HEK293 (cell line): ENCODE data around the gene LENEP.

ENCODE experiments used
- INSM2 ChIP-seq: fragments of 450-650 bp; formaldehyde crosslinking; IDR thresholded peaks from 2 replicates; pipeline ENCODE4 v1.5.1; 2016; ENCODE audit warnings: missing biosample characterization, missing genetic modification characterization
- KLF7 ChIP-seq: fragments of 450-650 bp; formaldehyde crosslinking; IDR thresholded peaks from 2 replicates; pipeline ENCODE4 v1.5.1; 2016; ENCODE audit warnings: missing biosample characterization, missing genetic modification characterization, borderline replicate concordance
- PRDM2 ChIP-seq: fragments of 450-650 bp; formaldehyde crosslinking; IDR thresholded peaks from 2 replicates; pipeline ENCODE4 v1.5.1; 2016; ENCODE audit warnings: missing biosample characterization, missing genetic modification characterization, borderline replicate concordance
- TCF7L2 ChIP-seq: IDR thresholded peaks from 2 replicates; pipeline ENCODE4 v1.6.1; 2011; ENCODE audit warnings: low read depth, mild to moderate bottlenecking, inconsistent platforms, low read length, moderate library complexity, borderline replicate concordance
- YY1 ChIP-seq: fragments of 450-650 bp; formaldehyde crosslinking; IDR thresholded peaks from 2 replicates; pipeline ENCODE4 v1.5.1; 2018; ENCODE audit warnings: missing biosample characterization, missing genetic modification characterization
- ZBTB1 ChIP-seq: fragments of 450-650 bp; formaldehyde crosslinking; IDR thresholded peaks from 2 replicates; pipeline ENCODE4 v1.5.1; 2016; ENCODE audit warnings: missing biosample characterization, missing genetic modification characterization
- ZBTB17 ChIP-seq: fragments of 450-650 bp; formaldehyde crosslinking; IDR thresholded peaks from 2 replicates; pipeline ENCODE4 v1.5.1; 2016; ENCODE audit warnings: missing biosample characterization, missing genetic modification characterization
- ZBTB48 ChIP-seq: fragments of 450-650 bp; formaldehyde crosslinking; IDR thresholded peaks from 2 replicates; pipeline ENCODE4 v1.5.1; 2016; ENCODE audit warnings: missing biosample characterization, missing genetic modification characterization
- ZBTB6 ChIP-seq: fragments of 450-650 bp; formaldehyde crosslinking; IDR thresholded peaks from 2 replicates; pipeline ENCODE4 v1.5.1; 2017; ENCODE audit warnings: missing biosample characterization, missing genetic modification characterization
- ZNF132 ChIP-seq: fragments of 450-650 bp; formaldehyde crosslinking; IDR thresholded peaks from 2 replicates; pipeline ENCODE4 v1.5.1; 2017; ENCODE audit warnings: missing biosample characterization, missing genetic modification characterization, borderline replicate concordance
- ZNF292 ChIP-seq: fragments of 450-650 bp; formaldehyde crosslinking; IDR thresholded peaks from 2 replicates; pipeline ENCODE4 v1.5.1; 2016; ENCODE audit warnings: low read depth, missing biosample characterization, missing genetic modification characterization, borderline replicate concordance
- ZNF366 ChIP-seq: fragments of 450-650 bp; formaldehyde crosslinking; conservative IDR thresholded peaks from 2 replicates; pipeline ENCODE4 v1.5.1; 2016; ENCODE audit warnings: missing biosample characterization, missing genetic modification characterization
- ZNF416 ChIP-seq: fragments of 450-650 bp; formaldehyde crosslinking; IDR thresholded peaks from 2 replicates; pipeline ENCODE4 v1.5.1; 2016; ENCODE audit warnings: missing biosample characterization, missing genetic modification characterization
- ZNF423 ChIP-seq: fragments of 450-650 bp; formaldehyde crosslinking; IDR thresholded peaks from 2 replicates; pipeline ENCODE4 v1.5.1; 2016; ENCODE audit warnings: missing biosample characterization, missing genetic modification characterization
- ZNF449 ChIP-seq: fragments of 450-650 bp; formaldehyde crosslinking; IDR thresholded peaks from 2 replicates; pipeline ENCODE4 v1.5.1; 2017; ENCODE audit warnings: missing biosample characterization, mild to moderate bottlenecking, missing genetic modification characterization, moderate library complexity
- ZNF473 ChIP-seq: fragments of 450-650 bp; formaldehyde crosslinking; IDR thresholded peaks from 2 replicates; pipeline ENCODE4 v1.5.1; 2017; ENCODE audit warnings: missing biosample characterization, missing genetic modification characterization
- ZNF510 ChIP-seq: fragments of 450-650 bp; formaldehyde crosslinking; IDR thresholded peaks from 2 replicates; pipeline ENCODE4 v1.5.1; 2018; ENCODE audit warnings: mild to moderate bottlenecking, missing genetic modification characterization, missing biosample characterization; ENCODE audit not compliant: insufficient replicate concordance
- ZNF514 ChIP-seq: fragments of 450-650 bp; formaldehyde crosslinking; IDR thresholded peaks from 2 replicates; pipeline ENCODE4 v1.5.1; 2016; ENCODE audit warnings: missing biosample characterization, missing genetic modification characterization
- ZNF530 ChIP-seq: fragments of 450-650 bp; formaldehyde crosslinking; IDR thresholded peaks from 2 replicates; pipeline ENCODE4 v1.5.1; 2016; ENCODE audit warnings: low read depth, missing biosample characterization, missing genetic modification characterization
- ZNF558 ChIP-seq: fragments of 450-650 bp; formaldehyde crosslinking; IDR thresholded peaks from 2 replicates; pipeline ENCODE4 v1.5.1; 2016; ENCODE audit warnings: missing biosample characterization, missing genetic modification characterization
- ZNF600 ChIP-seq: fragments of 450-650 bp; formaldehyde crosslinking; IDR thresholded peaks from 2 replicates; pipeline ENCODE4 v1.5.1; 2016; ENCODE audit warnings: missing biosample characterization, missing genetic modification characterization
- ZNF645 ChIP-seq: fragments of 450-650 bp; formaldehyde crosslinking; IDR thresholded peaks from 2 replicates; pipeline ENCODE4; 2016; ENCODE audit warnings: missing biosample characterization, missing genetic modification characterization
- ZNF704 ChIP-seq: fragments of 450-650 bp; formaldehyde crosslinking; IDR thresholded peaks from 2 replicates; pipeline ENCODE4 v1.5.1; 2016; ENCODE audit warnings: missing biosample characterization, missing genetic modification characterization
- ZNF76 ChIP-seq: fragments of 450-650 bp; formaldehyde crosslinking; IDR thresholded peaks from 2 replicates; pipeline ENCODE4; 2016; ENCODE audit warnings: low read depth, missing biosample characterization, missing genetic modification characterization, borderline replicate concordance
- ZNF777 ChIP-seq: fragments of 450-650 bp; formaldehyde crosslinking; IDR thresholded peaks from 2 replicates; pipeline ENCODE4 v1.5.1; 2017; ENCODE audit warnings: missing biosample characterization, missing genetic modification characterization, borderline replicate concordance
- ZNF785 ChIP-seq: fragments of 450-650 bp; formaldehyde crosslinking; IDR thresholded peaks from 2 replicates; pipeline ENCODE4 v1.5.1; 2016; ENCODE audit warnings: missing biosample characterization, missing genetic modification characterization
- ZNF843 ChIP-seq: fragments of 450-650 bp; formaldehyde crosslinking; IDR thresholded peaks from 2 replicates; pipeline ENCODE4 v1.5.1; 2016; ENCODE audit warnings: missing biosample characterization, missing genetic modification characterization

The LENEP gene

GRCh38 chr1:155001675-155002463, 8.5 kb downstream of the LENEP start (continued):
- TF ChIP-seq PRDM2 (tag by site-specific recombination) (no peak), ZNF704 (tag by site-specific recombination) (no peak), KLF7 (tag by site-specific recombination) (peak; percentile 85), ZBTB48 (peak; percentile 98), TCF7L2 (peak; percentile 13; the same call in 1 of the 2 replicates), ZNF366 (peak; percentile 98), ZNF76 (peak; percentile 63; the same call in 1 of the 2 replicates), ZBTB17 (tag by site-specific recombination) (peak; percentile 95), ZNF132 (tag by site-specific recombination) (no peak), ZBTB1 (tag by site-specific recombination) (peak; percentile 74; the same call in 1 of the 2 replicates), ZNF600 (tag by site-specific recombination) (peak; percentile 33; the same call in 1 of the 2 replicates), INSM2 (tag by site-specific recombination) (peak; percentile 78; the same call in 1 of the 2 replicates), ZNF514 (tag by site-specific recombination) (no peak), YY1 (tag by site-specific recombination) (no peak), ZNF530 (tag by site-specific recombination) (no peak), ZNF785 (tag by site-specific recombination) (peak; percentile 98), ZNF292 (tag by site-specific recombination) (no peak), ZBTB6 (tag by site-specific recombination) (no peak; the same call in 1 of the 2 replicates), ZNF645 (tag by site-specific recombination) (peak; percentile 24; the same call in 1 of the 2 replicates), ZNF449 (tag by site-specific recombination) (no peak), ZNF473 (tag by site-specific recombination) (no peak), ZNF777 (no peak; the same call in 1 of the 2 replicates), ZNF416 (tag by site-specific recombination) (no peak), ZNF843 (peak; percentile 27; the same call in 1 of the 2 replicates), ZNF423 (tag by site-specific recombination) (peak; percentile 68), ZNF510 (tag by site-specific recombination) (no peak), ZNF558 (no peak)
